CD4-positive, alpha-beta T cell (primary cell): ENCODE data around the gene PRDM7. TPM values are rescaled to one million over a fixed set of nuclear protein-coding genes. Genes with fewer than 3 reads are reported as not detected.

Source experiments
- ATAC-seq: fragments of 200-7000 bp; cut with Tn5 transposase; one replicate; pipeline ENCODE4 v1.10.0; 2022; ENCODE audit warnings: mild to moderate bottlenecking; ENCODE audit not compliant: poor library complexity
- CTCF ChIA-PET: fragments of 350-600 bp; sonication (Branson Sonifier 250); formaldehyde crosslinking; loops from one replicate; lab custom pipeline; 2021; ENCODE audit warnings: antibody characterized with exemption, inconsistent platforms; lab: Charles Lee
- POLR2A ChIA-PET: fragments of 350-600 bp; sonication (Branson Sonifier 250); formaldehyde crosslinking; loops from one replicate; lab custom pipeline; 2021; ENCODE audit warnings: antibody characterized with exemption, inconsistent platforms; lab: Charles Lee
- DNase-seq, 14 experiments: peaks; one replicate each; pipeline ENCODE4 v3.0.0-alpha.2; 2013 to 2020; ENCODE audit warnings: mixed read lengths in 2 of 14
- H3K27ac ChIP-seq, 2 donors: one replicate each; pipeline versions ENCODE4 v1.5.1 to v1.7.0; 2013; ENCODE audit warnings: low read length in 2 of 2, low read depth in 1 of 2, mild to moderate bottlenecking in 1 of 2
- H3K27me3 ChIP-seq, 2 experiments: 1 replicate in 1 of 2; 2 replicates in 1 of 2; pipeline versions ENCODE4 v1.6.1 to v1.7.0; 2013; ENCODE audit warnings: low read length in 2 of 2, control low read depth in 1 of 2, mild to moderate bottlenecking in 1 of 2, moderate library complexity in 1 of 2; ENCODE audit not compliant: insufficient read depth in 2 of 2, control insufficient read depth in 1 of 2
- H3K36me3 ChIP-seq: one replicate; pipeline ENCODE4 v1.6.1; 2013; ENCODE audit warnings: low read length, control low read depth; ENCODE audit not compliant: insufficient read depth
- H3K4me1 ChIP-seq: one replicate; pipeline ENCODE4 v1.6.1; 2013; ENCODE audit warnings: low read length, control low read depth; ENCODE audit not compliant: insufficient read depth
- H3K4me3 ChIP-seq: one replicate; pipeline ENCODE4 v1.5.1; 2013; ENCODE audit warnings: mild to moderate bottlenecking, low read length, moderate library complexity
- H3K9me3 ChIP-seq, 2 experiments: 1 replicate in 1 of 2; 2 replicates in 1 of 2; pipeline versions ENCODE4 v1.6.1 to v1.7.0; 2013; ENCODE audit warnings: low read length in 2 of 2, mild to moderate bottlenecking in 2 of 2, control low read depth in 1 of 2, moderate library complexity in 1 of 2; ENCODE audit not compliant: control insufficient read depth in 1 of 2, insufficient read depth in 1 of 2
- H3K27ac Mint-ChIP-seq: one replicate; pipeline ENCODE4 v1.8.0; 2020; ENCODE audit warnings: mixed read lengths
- H3K27me3 Mint-ChIP-seq: one replicate; pipeline ENCODE4 v1.8.0; 2021; ENCODE audit warnings: mixed read lengths
- H3K36me3 Mint-ChIP-seq: one replicate; pipeline ENCODE4 v1.8.0; 2021; ENCODE audit warnings: low read depth, mixed read lengths
- H3K4me1 Mint-ChIP-seq: one replicate; pipeline ENCODE4 v1.8.0; 2021; ENCODE audit warnings: low read depth, mixed read lengths
- H3K4me3 Mint-ChIP-seq: one replicate; pipeline ENCODE4 v1.8.0; 2020; ENCODE audit warnings: mild to moderate bottlenecking, mixed read lengths
- H3K9me3 Mint-ChIP-seq: one replicate; pipeline ENCODE4 v1.8.0; 2020; ENCODE audit warnings: mixed read lengths
- CTCF ChIP-seq: fragments of 200-600 bp; IDR thresholded peaks from one replicate; pipeline ENCODE4 v1.8.0; 2022; ENCODE audit warnings: antibody characterized with exemption, mild to moderate bottlenecking
- intact Hi-C, 2 experiments: fragments of 100-400 bp; cut with DNase I in 1 of 2; cut with micrococcal nuclease in 1 of 2; formaldehyde crosslinking; loops; one replicate each; pipeline versions ENCODE4 v1.15.1 to v1.9.0; 2023 to 2025; cut with DNase I, micrococcal nuclease
- total RNA-seq, 174 experiments: library from RNA in 2 of 174; stranded (reverse) in 2 of 174; gene quantifications; one replicate each; pipeline ENCODE4 v1.2.3 and lab custom pipeline; 2021 to 2026

Gene PRDM7
- total RNA-seq, 2 experiments from 2014 or later = not detected

- Mint-ChIP-seq H3K4me3 (peak overlapping the region; percentile 42), H3K27me3 (no peaks in the 10 kb centered on the region), H3K4me1 (peaks cover 20% of the 10 kb centered on the region), H3K36me3 (no peaks in the 10 kb centered on the region), H3K9me3 (no peaks in the 10 kb centered on the region), H3K27ac (no peak overlapping the region)
- no peak for DNase-seq
- CTCF ChIA-PET = interaction anchor here (1.5 kb wide), 1 partner anchor 58 kb away, joined by 3 read pairs; no protein-coding TSS in a partner anchor
- POLR2A ChIA-PET = no interaction called here
- Histone ChIP-seq H3K27ac (no peak overlapping the region), H3K4me3 (no peak overlapping the region), H3K4me1 (peaks cover 48% of the 10 kb centered on the region), H3K27me3 (peaks cover 0 to 5% of the 10 kb centered on the region in 2 experiments), H3K36me3 (no peaks in the 10 kb centered on the region), H3K9me3 (no peaks in the 10 kb centered on the region)
- intact Hi-C loops = no loop called here
- no peak for ATAC-seq
- TF ChIP-seq CTCF = no peak
Measured at GRCh38 chr16:90020838-90021382, 56.2 kb downstream of the PRDM7 start.

- peaks cover 47% of the 10 kb centered on the region for H3K4me1 ChIP-seq
- Mint-ChIP-seq H3K4me1 (peaks cover 20% of the 10 kb centered on the region), H3K27me3 (no peaks in the 10 kb centered on the region), H3K4me3 (peak overlapping the region; percentile 85), H3K9me3 (no peaks in the 10 kb centered on the region), H3K36me3 (no peaks in the 10 kb centered on the region), H3K27ac (peak overlapping the region; percentile 51)
- intact Hi-C loops = no loop called here
- ATAC-seq = no peak
- TF ChIP-seq CTCF = no peak
- peaks cover 0 to 5% of the 10 kb centered on the region in 2 experiments for H3K27me3 ChIP-seq
- ChIA-PET CTCF (interaction anchor here (1.0 to 1.5 kb wide), 2 partner anchors 10 to 58 kb away, joined by 3 read pairs; no protein-coding TSS in a partner anchor), POLR2A (no interaction called here)
- no peaks in the 10 kb centered on the region for H3K9me3 ChIP-seq
- no peak overlapping the region for H3K27ac ChIP-seq
- no peak overlapping the region for H3K4me3 ChIP-seq
- H3K36me3 ChIP-seq = no peaks in the 10 kb centered on the region
- DNase-seq = no peak
Measured at GRCh38 chr16:90020260-90020837, 56.8 kb downstream of the PRDM7 start.

GRCh38 chr16:90019543-90020259 lies 57.4 kb downstream of the PRDM7 start:
- Mint-ChIP-seq H3K36me3 (no peaks in the 10 kb centered on the region), H3K4me3 (peak overlapping the region; percentile 85), H3K4me1 (peaks cover 20% of the 10 kb centered on the region), H3K9me3 (no peaks in the 10 kb centered on the region), H3K27ac (peak overlapping the region; percentile 51), H3K27me3 (no peaks in the 10 kb centered on the region)
- no peaks in the 10 kb centered on the region for H3K36me3 ChIP-seq
- ATAC-seq = peak; percentile 69
- no peak overlapping the region for H3K27ac ChIP-seq
- TF ChIP-seq CTCF = no peak
- no peaks in the 10 kb centered on the region for H3K9me3 ChIP-seq
- peaks cover 47% of the 10 kb centered on the region for H3K4me1 ChIP-seq
- peak in 13 of 14 experiments; percentile 24 to 79 (median 54) for DNase-seq
- intact Hi-C loops = loop anchor here in 1 of 2 experiments (5.0 kb wide), 2 partner anchors 147 to 317 kb away; partner anchors contain the start of genes SPATA2L and TCF25
- CTCF ChIA-PET = interaction anchor here (0.9 to 1.6 kb wide), 4 partner anchors 10 to 59 kb away, joined by 3 to 4 read pairs (median 3); no protein-coding TSS in a partner anchor
- POLR2A ChIA-PET = interaction anchor here (2.1 kb wide), 1 partner anchor 11 kb away, joined by 14 read pairs; no protein-coding TSS in a partner anchor
- H3K4me3 ChIP-seq = peak overlapping the region; percentile 42
- peaks cover 0 to 5% of the 10 kb centered on the region in 2 experiments for H3K27me3 ChIP-seq
